Kidney epithelial cell (primary cell): ENCODE data around the gene COPB1. TPM values are rescaled to one million over a fixed set of nuclear protein-coding genes. Genes with fewer than 3 reads are reported as not detected.
A peak's percentile ranks its signal among the peaks of the same experiment; 100 is the strongest.

ENCODE experiments used
- DNase-seq: peaks from one replicate; pipeline ENCODE4 v3.0.0-alpha.2; 2010; ENCODE audit warnings: low read depth
- H3K27me3 ChIP-seq: 2 replicates; pipeline ENCODE4 v1.6.0; 2011; ENCODE audit warnings: low read length; ENCODE audit not compliant: control insufficient read depth, insufficient read depth
- H3K36me3 ChIP-seq: 2 replicates; pipeline ENCODE4 v1.5.1; 2011; ENCODE audit warnings: low read length; ENCODE audit not compliant: control insufficient read depth, insufficient read depth
- H3K4me3 ChIP-seq: 2 replicates; pipeline ENCODE4 v1.5.1; 2011; ENCODE audit warnings: low read depth, mild to moderate bottlenecking, control low read depth, low read length
- CTCF ChIP-seq: IDR thresholded peaks from 2 replicates; pipeline ENCODE4 v1.5.1; 2011; ENCODE audit warnings: mild to moderate bottlenecking, moderate library complexity, low read length, control low read depth, inconsistent platforms; ENCODE audit not compliant: insufficient read depth, poor library complexity, severe bottlenecking
- total RNA-seq: library from RNA; depleted of rRNA; stranded (reverse); fragments of >200 nt; gene quantifications from 2 replicates; pipeline ENCODE4 v1.2.3, GENCODE V29; 2015

COPB1 gene
- total RNA-seq, 1 donor from 2014 or later = 131 TPM

DNA sequence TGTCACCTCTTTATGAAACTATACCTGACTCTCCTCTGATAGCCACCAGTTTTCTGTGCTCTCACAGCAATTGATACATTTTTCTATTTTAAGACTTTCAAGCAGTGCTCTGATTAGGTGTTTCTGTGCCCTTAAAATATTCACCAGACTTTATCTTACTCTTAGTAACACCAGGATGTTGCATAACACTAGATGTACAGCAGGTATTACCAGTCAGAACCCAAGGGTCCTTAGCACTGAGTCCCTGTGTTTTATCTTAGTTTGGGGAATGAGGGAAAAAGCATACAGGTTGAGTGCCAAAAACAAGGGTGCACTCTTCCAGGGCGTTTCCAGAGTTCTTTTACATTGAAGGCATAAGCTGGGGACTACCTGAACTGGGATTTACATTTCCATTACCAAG is 51.4 kb downstream of the COPB1 start:
- TF ChIP-seq CTCF = no peak
- DNase-seq = no peak

GRCh38 chr11:14446701-14447169 is 52.9 kb downstream of the COPB1 start:
- DNase-seq = peak; percentile 65
- no peaks in the 10 kb centered on the region for H3K27me3 ChIP-seq

More for the DNA sequence above, 51.4 kb downstream of the COPB1 start:
- Histone ChIP-seq H3K27me3 (no peaks in the 10 kb centered on the region), H3K36me3 (no peaks in the 10 kb centered on the region), H3K4me3 (no peak overlapping the region)

GRCh38 chr11:14445542-14446530 is 53.8 kb downstream of the COPB1 start:
- Histone ChIP-seq H3K36me3 (no peaks in the 10 kb centered on the region), H3K4me3 (no peak overlapping the region), H3K27me3 (no peaks in the 10 kb centered on the region)
- no peak for TF ChIP-seq CTCF
- DNase-seq = no peak

More at GRCh38 chr11:14446701-14447169, 52.9 kb downstream of the COPB1 start:
- no peak for TF ChIP-seq CTCF
- no peak overlapping the region for H3K4me3 ChIP-seq
- H3K36me3 ChIP-seq = no peaks in the 10 kb centered on the region

DNA sequence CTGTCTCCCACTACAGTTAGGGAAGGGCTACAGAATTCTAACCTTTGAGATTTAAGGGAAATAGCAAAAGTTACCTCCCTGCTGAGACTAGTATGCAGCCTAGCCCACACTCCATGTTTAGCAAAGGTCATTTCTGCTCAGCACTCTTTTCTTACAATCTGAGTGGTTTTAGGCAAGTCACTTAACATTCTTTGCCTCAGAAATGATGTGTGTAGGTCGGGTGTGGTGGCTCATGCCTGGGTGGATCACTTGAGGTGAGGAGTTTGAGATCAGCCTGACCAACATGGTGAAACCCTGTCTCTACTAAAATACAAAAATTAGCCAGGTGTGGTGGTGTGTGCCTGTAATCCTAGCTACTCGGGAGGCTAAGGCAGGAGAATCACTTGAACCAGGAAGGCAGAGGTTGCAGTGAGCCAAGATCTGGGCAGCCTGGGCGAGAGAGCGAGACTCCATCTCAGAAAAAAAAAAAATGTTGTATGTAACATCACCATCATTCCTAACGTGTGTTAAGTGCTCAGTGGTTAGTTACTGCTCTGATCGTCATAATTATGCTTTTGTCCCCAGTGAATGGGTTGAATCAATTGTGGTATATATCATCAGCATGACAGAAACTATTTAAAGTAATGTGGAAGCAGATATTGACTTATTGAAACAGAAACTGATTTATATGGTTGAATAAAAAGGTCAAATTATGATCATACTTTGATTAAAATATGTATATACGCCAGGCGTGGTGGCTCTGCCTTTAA is 55.0 kb downstream of the COPB1 start:
- no peak for DNase-seq
- no peak overlapping the region for H3K4me3 ChIP-seq
- TF ChIP-seq CTCF = no peak
- no peaks in the 10 kb centered on the region for H3K27me3 ChIP-seq
- no peaks in the 10 kb centered on the region for H3K36me3 ChIP-seq

DNA sequence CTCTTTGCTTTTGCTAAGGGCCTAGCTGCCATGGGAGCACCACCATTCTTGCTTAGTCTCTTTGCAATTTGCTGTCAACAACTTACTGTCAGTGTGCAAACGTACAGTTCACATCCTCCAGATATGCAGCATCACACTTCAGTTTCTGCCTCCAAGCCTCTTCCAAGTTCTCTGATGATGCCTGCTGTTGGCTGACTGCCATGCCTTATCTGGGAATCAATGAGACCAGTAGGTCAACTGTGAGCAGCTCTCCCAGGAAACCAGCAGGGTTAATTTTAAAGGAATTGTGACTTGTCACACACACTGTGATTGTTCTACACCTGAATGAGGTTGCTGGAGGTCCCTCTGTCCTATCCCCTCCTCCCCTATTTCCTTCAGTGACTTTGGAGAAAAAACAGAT is 56.0 kb downstream of the COPB1 start:
- DNase-seq = no peak
- Histone ChIP-seq H3K4me3 (no peak overlapping the region), H3K36me3 (no peaks in the 10 kb centered on the region), H3K27me3 (no peaks in the 10 kb centered on the region)
- no peak for TF ChIP-seq CTCF
